SK-N-SH (cell line): ENCODE measurements around the gene PRICKLE4. TPM values are rescaled to one million over a fixed set of nuclear protein-coding genes. Genes with fewer than 3 reads are reported as not detected.

Experiments used
- CTCF ChIA-PET: fragments of 300-600, 350-600 bp; formaldehyde crosslinking; extraction: SDS; loops from one replicate; lab custom pipeline; 2021; lab: Yijun Ruan, JAX
- POLR2A ChIA-PET: fragments of 350-600 bp; sonication (Branson Sonifier 250); formaldehyde crosslinking; extraction: SDS; loops from one replicate; lab custom pipeline; 2020; ENCODE audit warnings: antibody characterized with exemption, inconsistent platforms; lab: Yijun Ruan, JAX
- DNase-seq: peaks from one replicate; pipeline ENCODE4 v3.0.0; 2012
- H2AFZ ChIP-seq: fragments of 200-600 bp; sonication (generic); 2 replicates; pipeline ENCODE4 v1.8.1; 2016; ENCODE audit warnings: antibody characterized with exemption, mild to moderate bottlenecking, low read depth
- H3F3A ChIP-seq: fragments of 200-600 bp; sonication (generic); replicated peaks from 2 replicates; pipeline ENCODE3; 2016; ENCODE audit warnings: antibody characterized with exemption, mild to moderate bottlenecking; ENCODE audit not compliant: insufficient read depth
- H3K27ac ChIP-seq, 2 experiments: fragments of 200-500 bp in 1 of 2; fragments of 200-600 bp in 1 of 2; sonication (Bioruptor generic) in 1 of 2; sonication (generic), shearing (Covaris generic) in 1 of 2; 2 replicates each; pipeline versions ENCODE4 v1.5.1 to v1.6.1; 2014 to 2016; ENCODE audit warnings: low read depth in 2 of 2, inconsistent platforms in 1 of 2, low read length in 1 of 2, mild to moderate bottlenecking in 1 of 2, mixed read lengths in 1 of 2
- H3K27me3 ChIP-seq: fragments of 200-600 bp; sonication (generic), shearing (Covaris generic); 2 replicates; pipeline ENCODE4 v1.6.1; 2016; ENCODE audit warnings: mixed run types; ENCODE audit not compliant: insufficient read depth
- H3K36me3 ChIP-seq, 2 experiments: fragments of 200-500 bp in 1 of 2; fragments of 200-600 bp in 1 of 2; sonication (Bioruptor generic) in 1 of 2; sonication (generic) in 1 of 2; replicated peaks in 1 of 2; 2 replicates each; pipeline versions ENCODE3 to v1.5.1; 2014 to 2016; ENCODE audit warnings: low read length in 1 of 2, mild to moderate bottlenecking in 1 of 2; ENCODE audit not compliant: insufficient read depth in 2 of 2, control insufficient read depth in 1 of 2
- H3K4me1 ChIP-seq, 2 experiments: fragments of 200-500 bp in 1 of 2; fragments of 200-600 bp in 1 of 2; sonication (Bioruptor generic) in 1 of 2; sonication (generic), shearing (Covaris generic) in 1 of 2; 2 replicates each; pipeline versions ENCODE4 v1.5.1 to v1.6.1; 2014 to 2016; ENCODE audit warnings: low read depth in 1 of 2, low read length in 1 of 2, mixed run types in 1 of 2; ENCODE audit not compliant: insufficient read depth in 2 of 2, control insufficient read depth in 1 of 2
- H3K4me2 ChIP-seq: fragments of 200-600 bp; sonication (generic), shearing (Covaris generic); 2 replicates; pipeline ENCODE4 v1.6.1; 2017; ENCODE audit warnings: mixed run types
- H3K4me3 ChIP-seq, 2 experiments: fragments of 200-500 bp in 1 of 2; fragments of 200-600 bp in 1 of 2; sonication (Bioruptor generic) in 1 of 2; sonication (generic), shearing (Covaris generic) in 1 of 2; 2 replicates each; pipeline versions ENCODE4 v1.5.1 to v1.8.1; 2014 to 2016; ENCODE audit warnings: low read depth in 2 of 2, inconsistent platforms in 1 of 2, low read length in 1 of 2, mild to moderate bottlenecking in 1 of 2, mixed read lengths in 1 of 2, moderate library complexity in 1 of 2
- H3K79me2 ChIP-seq: fragments of 200-600 bp; sonication (generic); 2 replicates; pipeline ENCODE4 v1.8.1; 2017; ENCODE audit warnings: mild to moderate bottlenecking; ENCODE audit not compliant: insufficient read depth
- H3K9ac ChIP-seq: fragments of 200-600 bp; sonication (generic); 2 replicates; pipeline ENCODE4 v1.6.1; 2017; ENCODE audit warnings: mixed run types
- H3K9me2 ChIP-seq: fragments of 200-600 bp; sonication (generic); 2 replicates; pipeline ENCODE4 v1.6.1; 2017; ENCODE audit warnings: mixed run types
- H3K9me3 ChIP-seq: fragments of 200-600 bp; sonication (generic); 2 replicates; pipeline ENCODE4 v1.6.1; 2017; ENCODE audit warnings: mixed run types, mild to moderate bottlenecking, moderate library complexity
- H4K20me1 ChIP-seq: fragments of 200-600 bp; sonication (generic); 2 replicates; pipeline ENCODE4 v1.6.1; 2017; ENCODE audit warnings: mild to moderate bottlenecking, mixed run types; ENCODE audit not compliant: insufficient read depth
- CHD2 ChIP-seq: fragments of 150-350 bp; IDR thresholded peaks from 2 replicates; pipeline ENCODE4 v1.6.1; 2018; ENCODE audit warnings: low read length; ENCODE audit not compliant: partially characterized antibody
- EZH2phosphoT487 ChIP-seq: fragments of 200-600 bp; sonication (generic); IDR thresholded peaks from 2 replicates; pipeline ENCODE4 v1.6.1; 2017; ENCODE audit warnings: low read depth, mixed run types, mild to moderate bottlenecking, antibody characterized with exemption, moderate library complexity, borderline replicate concordance
- FOSL2 ChIP-seq: IDR thresholded peaks from 2 replicates; pipeline ENCODE4 v1.4.0; 2012; ENCODE audit warnings: low read depth, mild to moderate bottlenecking, moderate library complexity, borderline replicate concordance
- FOXJ3 ChIP-seq: sonication (generic); formaldehyde crosslinking; IDR thresholded peaks from 2 replicates; pipeline ENCODE4 v1.5.1; 2020; ENCODE audit warnings: mild to moderate bottlenecking, missing genetic modification reagents
- GATA2 ChIP-seq: sonication (generic); formaldehyde crosslinking; IDR thresholded peaks from 2 replicates; pipeline ENCODE4 v1.5.0; 2020; ENCODE audit warnings: mild to moderate bottlenecking, missing genetic modification reagents
- MEF2A ChIP-seq: IDR thresholded peaks from 2 replicates; pipeline ENCODE4 v1.4.0; 2012; ENCODE audit warnings: low read depth, borderline replicate concordance
- MXI1 ChIP-seq: IDR thresholded peaks from 2 replicates; pipeline ENCODE4 v1.6.1; 2012; ENCODE audit warnings: mild to moderate bottlenecking, low read depth, low read length, improper control_type of control experiment
- NFIC ChIP-seq: IDR thresholded peaks from 2 replicates; pipeline ENCODE4 v1.4.0; 2012; ENCODE audit warnings: borderline replicate concordance
- NRF1 ChIP-seq: IDR thresholded peaks from 2 replicates; pipeline ENCODE4 v1.6.1; 2012; ENCODE audit warnings: low read depth, mild to moderate bottlenecking, low read length
- POLR2AphosphoS5 ChIP-seq: IDR thresholded peaks from 2 replicates; pipeline ENCODE4 v1.6.1; 2012; ENCODE audit warnings: low read depth, low read length
- RCOR1 ChIP-seq: fragments of 150-350 bp; IDR thresholded peaks from 2 replicates; pipeline ENCODE4 v1.6.1; 2017; ENCODE audit warnings: antibody characterized with exemption, low read length
- RFX5 ChIP-seq: IDR thresholded peaks from 2 replicates; pipeline ENCODE4 v1.6.1; 2012; ENCODE audit warnings: mild to moderate bottlenecking, improper control_type of control experiment, low read length
- RXRA ChIP-seq: IDR thresholded peaks from 2 replicates; pipeline ENCODE4 v1.4.0; 2012; ENCODE audit warnings: low read depth, mild to moderate bottlenecking, borderline replicate concordance
- SMC3 ChIP-seq: IDR thresholded peaks from 2 replicates; pipeline ENCODE4 v1.6.1; 2012; ENCODE audit warnings: low read depth, low read length, improper control_type of control experiment
- TAF1 ChIP-seq: IDR thresholded peaks from 2 replicates; pipeline ENCODE4 v1.6.1; 2012; ENCODE audit warnings: low read depth, mild to moderate bottlenecking, low read length, moderate library complexity, borderline replicate concordance
- TCF12 ChIP-seq: IDR thresholded peaks from 2 replicates; pipeline ENCODE4 v1.4.0; 2012
- TEAD4 ChIP-seq: IDR thresholded peaks from 2 replicates; pipeline ENCODE4 v1.4.0; 2012; ENCODE audit warnings: mild to moderate bottlenecking, borderline replicate concordance; ENCODE audit not compliant: insufficient read depth
- WGBS: methylation state at CpG from one replicate; pipeline ENCODE4 v1.1.6; 2017; ENCODE audit warnings: low lambda C conversion rate; 5-methylcytosine and 5-hydroxymethylcytosine counted together
- polyA plus RNA-seq, 3 experiments: library from polyadenylated mRNA; depleted of rRNA; stranded (reverse); fragments of >200 nt; gene quantifications; 2 replicates each; pipeline ENCODE4 v1.2.3, GENCODE V29; 2012
- TF ChIP-seq, protein P1 (sequence below): fragments of 150-350 bp; IDR thresholded peaks from 2 replicates; pipeline ENCODE4 v1.6.1; 2017; ENCODE audit warnings: antibody characterized with exemption, low read length, low read depth, borderline replicate concordance
- TF ChIP-seq, protein P2 (sequence below): IDR thresholded peaks from 2 replicates; pipeline ENCODE4 v1.6.1; 2012; ENCODE audit warnings: mild to moderate bottlenecking, low read depth, low read length, moderate library complexity
- TF ChIP-seq, protein P3 (sequence below): IDR thresholded peaks from 2 replicates; pipeline ENCODE4; 2012

The PRICKLE4 gene
- polyA plus RNA-seq, 1 of the 3 experiments (the other 2 are of a cell fraction) = 3.9 TPM

DNA sequence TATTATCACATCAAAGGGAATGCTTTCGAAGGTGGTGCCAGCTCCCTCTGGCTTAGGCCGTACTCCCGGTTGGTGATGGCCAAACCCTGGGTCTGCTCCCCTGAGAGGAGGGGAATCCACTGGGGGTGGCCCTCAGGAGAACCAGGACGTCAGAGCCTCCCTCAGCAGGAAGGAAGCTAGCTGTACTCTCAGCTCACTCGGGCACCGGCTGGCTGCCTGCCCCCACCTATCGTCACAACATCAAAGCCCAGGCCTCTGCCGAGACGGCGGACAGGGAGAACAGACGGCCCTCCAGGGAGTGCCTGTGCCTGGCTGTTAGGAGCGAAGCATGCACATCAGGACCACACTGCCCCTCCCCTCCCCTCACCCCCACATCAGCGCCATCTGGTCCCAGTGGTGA lies 24.2 kb upstream of the PRICKLE4 start:
- Histone ChIP-seq H2AFZ (no peak overlapping the region), H3K9me2 (no peaks in the 10 kb centered on the region), H3K4me1 (peaks cover 0 to 6% of the 10 kb centered on the region in 2 experiments; a peak in 1 of 4 replicates), H3K36me3 (no peaks in the 10 kb centered on the region), H4K20me1 (no peaks in the 10 kb centered on the region), H3K27me3 (no peaks in the 10 kb centered on the region), H3F3A (no peaks in the 10 kb centered on the region), H3K79me2 (no peaks in the 10 kb centered on the region), H3K9ac (no peak overlapping the region), H3K4me2 (no peak overlapping the region), H3K4me3 (no peak overlapping the region), H3K27ac (no peak overlapping the region), H3K9me3 (no peaks in the 10 kb centered on the region)
- ChIA-PET POLR2A (no interaction called here), CTCF (interaction anchor here (0.6 to 1.9 kb wide), 3 partner anchors 19 to 69 kb away, joined by 3 to 6 read pairs (median 4); no protein-coding TSS in a partner anchor)
- 79% methylated on average over 7 of the region's 13 CpGs for WGBS
- no peak for TF ChIP-seq GATA2 (CRISPR knock-in tag)
- TF ChIP-seq, protein P1, sequence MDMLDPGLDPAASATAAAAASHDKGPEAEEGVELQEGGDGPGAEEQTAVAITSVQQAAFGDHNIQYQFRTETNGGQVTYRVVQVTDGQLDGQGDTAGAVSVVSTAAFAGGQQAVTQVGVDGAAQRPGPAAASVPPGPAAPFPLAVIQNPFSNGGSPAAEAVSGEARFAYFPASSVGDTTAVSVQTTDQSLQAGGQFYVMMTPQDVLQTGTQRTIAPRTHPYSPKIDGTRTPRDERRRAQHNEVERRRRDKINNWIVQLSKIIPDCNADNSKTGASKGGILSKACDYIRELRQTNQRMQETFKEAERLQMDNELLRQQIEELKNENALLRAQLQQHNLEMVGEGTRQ = no peak
- no peak for TF ChIP-seq SMC3
- no peak for TF ChIP-seq TCF12
- no peak for TF ChIP-seq FOXJ3 (CRISPR knock-in tag)
- TF ChIP-seq TAF1 = no peak
- TF ChIP-seq NFIC = no peak
- TF ChIP-seq TEAD4 = no peak
- TF ChIP-seq, protein P2, sequence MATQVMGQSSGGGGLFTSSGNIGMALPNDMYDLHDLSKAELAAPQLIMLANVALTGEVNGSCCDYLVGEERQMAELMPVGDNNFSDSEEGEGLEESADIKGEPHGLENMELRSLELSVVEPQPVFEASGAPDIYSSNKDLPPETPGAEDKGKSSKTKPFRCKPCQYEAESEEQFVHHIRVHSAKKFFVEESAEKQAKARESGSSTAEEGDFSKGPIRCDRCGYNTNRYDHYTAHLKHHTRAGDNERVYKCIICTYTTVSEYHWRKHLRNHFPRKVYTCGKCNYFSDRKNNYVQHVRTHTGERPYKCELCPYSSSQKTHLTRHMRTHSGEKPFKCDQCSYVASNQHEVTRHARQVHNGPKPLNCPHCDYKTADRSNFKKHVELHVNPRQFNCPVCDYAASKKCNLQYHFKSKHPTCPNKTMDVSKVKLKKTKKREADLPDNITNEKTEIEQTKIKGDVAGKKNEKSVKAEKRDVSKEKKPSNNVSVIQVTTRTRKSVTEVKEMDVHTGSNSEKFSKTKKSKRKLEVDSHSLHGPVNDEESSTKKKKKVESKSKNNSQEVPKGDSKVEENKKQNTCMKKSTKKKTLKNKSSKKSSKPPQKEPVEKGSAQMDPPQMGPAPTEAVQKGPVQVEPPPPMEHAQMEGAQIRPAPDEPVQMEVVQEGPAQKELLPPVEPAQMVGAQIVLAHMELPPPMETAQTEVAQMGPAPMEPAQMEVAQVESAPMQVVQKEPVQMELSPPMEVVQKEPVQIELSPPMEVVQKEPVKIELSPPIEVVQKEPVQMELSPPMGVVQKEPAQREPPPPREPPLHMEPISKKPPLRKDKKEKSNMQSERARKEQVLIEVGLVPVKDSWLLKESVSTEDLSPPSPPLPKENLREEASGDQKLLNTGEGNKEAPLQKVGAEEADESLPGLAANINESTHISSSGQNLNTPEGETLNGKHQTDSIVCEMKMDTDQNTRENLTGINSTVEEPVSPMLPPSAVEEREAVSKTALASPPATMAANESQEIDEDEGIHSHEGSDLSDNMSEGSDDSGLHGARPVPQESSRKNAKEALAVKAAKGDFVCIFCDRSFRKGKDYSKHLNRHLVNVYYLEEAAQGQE = no peak
- TF ChIP-seq MXI1 = no peak
- TF ChIP-seq RXRA = no peak
- no peak for TF ChIP-seq RCOR1
- no peak for TF ChIP-seq MEF2A
- no peak for TF ChIP-seq POLR2AphosphoS5
- no peak for TF ChIP-seq CHD2
- TF ChIP-seq, protein P3, sequence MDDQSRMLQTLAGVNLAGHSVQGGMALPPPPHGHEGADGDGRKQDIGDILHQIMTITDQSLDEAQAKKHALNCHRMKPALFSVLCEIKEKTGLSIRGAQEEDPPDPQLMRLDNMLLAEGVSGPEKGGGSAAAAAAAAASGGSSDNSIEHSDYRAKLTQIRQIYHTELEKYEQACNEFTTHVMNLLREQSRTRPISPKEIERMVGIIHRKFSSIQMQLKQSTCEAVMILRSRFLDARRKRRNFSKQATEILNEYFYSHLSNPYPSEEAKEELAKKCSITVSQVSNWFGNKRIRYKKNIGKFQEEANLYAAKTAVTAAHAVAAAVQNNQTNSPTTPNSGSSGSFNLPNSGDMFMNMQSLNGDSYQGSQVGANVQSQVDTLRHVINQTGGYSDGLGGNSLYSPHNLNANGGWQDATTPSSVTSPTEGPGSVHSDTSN = no peak
- no peak for TF ChIP-seq EZH2phosphoT487
- no peak for TF ChIP-seq FOSL2
- no peak for TF ChIP-seq RFX5
- no peak for TF ChIP-seq NRF1
- no peak for DNase-seq
